GOT3 (cell line): ENCODE measurements around the gene PDE3B.
"Not testable (repeated sequence)": the region's sequence is repeated elsewhere in the genome, so short reads cannot be mapped to it uniquely, and the experiment has no call there.

Experiments used
- DNase-seq: peaks from one replicate; lab custom pipeline; 2025; ENCODE audit warnings: mixed read lengths; lab: John Stamatoyannopoulos, UW

The PDE3B gene

GRCh38 chr11:14746857-14747395, 103.3 kb downstream of the PDE3B start:
- no peak for DNase-seq

- no peak for DNase-seq
These were observed 104.5 kb downstream of the PDE3B start for GRCh38 chr11:14748090-14748489.

- DNase-seq = no peak
These were observed 107.3 kb downstream of the PDE3B start for GRCh38 chr11:14750911-14751310.

- no peak for DNase-seq
These were observed 108.4 kb downstream of the PDE3B start for GRCh38 chr11:14751975-14752407.

GRCh38 chr11:14755140-14755539, 111.5 kb downstream of the PDE3B start:
- no peak for DNase-seq

- DNase-seq = no peak
These were observed 112.7 kb downstream of the PDE3B start for GRCh38 chr11:14756349-14756748.

GRCh38 chr11:14759300-14760012, 115.9 kb downstream of the PDE3B start:
- DNase-seq = not testable (repeated sequence)

- DNase-seq = no peak
These were observed 120.6 kb downstream of the PDE3B start for GRCh38 chr11:14764179-14764578.

- no peak for DNase-seq
These were observed 121.2 kb downstream of the PDE3B start for GRCh38 chr11:14764579-14765527.

GRCh38 chr11:14766585-14766984, 123.0 kb downstream of the PDE3B start:
- no peak for DNase-seq

- DNase-seq = no peak
These were observed 125.1 kb downstream of the PDE3B start for GRCh38 chr11:14768526-14769188.

GRCh38 chr11:14773755-14774154, 130.2 kb downstream of the PDE3B start:
- no peak for DNase-seq

GRCh38 chr11:14774721-14775120, 131.1 kb downstream of the PDE3B start:
- DNase-seq = no peak

GRCh38 chr11:14775897-14776296, 132.3 kb downstream of the PDE3B start:
- no peak for DNase-seq

GRCh38 chr11:14778460-14778859, 134.9 kb downstream of the PDE3B start:
- not testable (repeated sequence) for DNase-seq

GRCh38 chr11:14783788-14784187, 140.2 kb downstream of the PDE3B start:
- no peak for DNase-seq

GRCh38 chr11:14784230-14784629, 140.6 kb downstream of the PDE3B start:
- DNase-seq = no peak

GRCh38 chr11:14789879-14790484, 146.4 kb downstream of the PDE3B start:
- no peak for DNase-seq

GRCh38 chr11:14793546-14793945, 149.9 kb downstream of the PDE3B start:
- no peak for DNase-seq

- DNase-seq = not testable (repeated sequence)
These were observed 152.4 kb downstream of the PDE3B start for GRCh38 chr11:14796028-14796427.

- no peak for DNase-seq
These were observed 160.2 kb downstream of the PDE3B start for GRCh38 chr11:14803846-14804245.

- DNase-seq = no peak
These were observed 165.9 kb downstream of the PDE3B start for GRCh38 chr11:14809466-14809865.
